ENCODE data around the gene DDX41. TPM values are rescaled to one million over a fixed set of nuclear protein-coding genes. Genes with fewer than 3 reads are reported as not detected.

The DDX41 gene
- total and polyA plus RNA-seq, 7 donors = 47.8 to 78.4 (median 55.1) TPM

DNA sequence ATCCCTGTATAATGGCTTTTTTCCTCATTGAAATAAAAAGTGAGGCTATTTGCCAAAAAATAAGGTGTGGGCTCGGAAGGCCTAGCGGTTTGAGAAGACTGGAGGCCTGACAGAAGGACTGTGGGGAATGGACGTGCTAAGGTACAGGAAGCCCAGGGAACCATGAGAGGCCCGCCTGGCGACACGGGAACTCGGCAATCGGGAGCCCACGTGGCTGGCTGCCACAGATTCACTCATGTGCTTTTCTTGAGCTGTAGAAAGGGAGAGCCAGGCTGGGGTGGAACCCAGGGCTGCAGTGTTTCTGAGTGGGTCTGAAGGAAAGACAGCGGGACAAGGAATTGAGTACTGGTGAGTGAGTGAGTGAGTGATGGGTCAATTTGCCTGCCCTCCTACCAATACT, 11.9 kb upstream of the DDX41 start:
- Histone ChIP-seq H3K36me3 (peaks cover 47 to 98% (median 65%) of the 10 kb centered on the region in 4 donors), H3K4me1 (peaks cover 0 to 16% (median 10%) of the 10 kb centered on the region in 4 donors), H3K27me3 (no peaks in the 10 kb centered on the region), H3K27ac (no peak overlapping the region), H3K4me3 (no peak overlapping the region), H3K9me3 (no peaks in the 10 kb centered on the region)
- intact Hi-C loops (cut with DNase I) = no loop called here
- DNase-seq = peak; percentile 53
- WGBS, 2 donors = 94 to 95% methylated on average over 10 of the region's 10 CpGs
- TF ChIP-seq POLR2A (IDR thresholded peaks at IDR 0.05) (no peak), EP300 (IDR thresholded peaks at IDR 0.05) (no peak), POLR2AphosphoS5 (IDR thresholded peaks at IDR 0.05) (no peak), CTCF (IDR thresholded peaks at IDR 0.05) (no peak)

DNA sequence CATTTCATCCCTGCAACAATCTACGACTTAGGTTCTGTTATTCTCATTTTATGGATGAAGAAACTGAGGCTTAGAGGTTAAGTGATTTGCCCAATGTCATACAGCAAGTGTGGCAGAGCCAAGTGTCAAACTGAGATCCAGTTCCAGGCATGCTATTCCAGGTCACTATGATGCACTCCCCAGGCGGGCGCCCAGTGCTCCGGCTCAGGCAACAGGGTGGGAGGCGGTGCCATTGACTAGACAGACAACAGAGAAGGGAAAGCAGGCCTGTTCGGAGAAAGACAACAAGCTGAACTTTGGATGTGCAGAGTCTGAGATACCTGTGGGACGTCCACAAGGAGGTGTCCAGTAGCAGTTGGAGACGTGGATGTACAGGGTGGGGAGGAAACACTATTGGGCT, 10.8 kb upstream of the DDX41 start:
- WGBS, 2 donors = 94 to 95% methylated on average over 8 of the region's 8 CpGs
- Histone ChIP-seq H3K27me3 (no peaks in the 10 kb centered on the region), H3K9me3 (no peaks in the 10 kb centered on the region), H3K36me3 (peaks cover 50 to 100% (median 70%) of the 10 kb centered on the region in 4 donors), H3K27ac (no peak overlapping the region), H3K4me1 (peaks cover 0 to 16% (median 10%) of the 10 kb centered on the region in 4 donors), H3K4me3 (no peak overlapping the region)
- DNase-seq = peak; percentile 26
- intact Hi-C loops (cut with DNase I) = no loop called here
- no peak for TF ChIP-seq CTCF (IDR thresholded peaks at IDR 0.05)
- no peak for TF ChIP-seq POLR2A (IDR thresholded peaks at IDR 0.05)
- no peak for TF ChIP-seq POLR2AphosphoS5 (IDR thresholded peaks at IDR 0.05)
- TF ChIP-seq EP300 (IDR thresholded peaks at IDR 0.05) = no peak

GRCh38 chr5:177526791-177527190, 10.0 kb upstream of the DDX41 start:
- peak; percentile 13 for DNase-seq
- intact Hi-C loops (cut with DNase I) = no loop called here
- TF ChIP-seq POLR2A (IDR thresholded peaks at IDR 0.05) = no peak
- TF ChIP-seq EP300 (IDR thresholded peaks at IDR 0.05) = no peak
- TF ChIP-seq POLR2AphosphoS5 (IDR thresholded peaks at IDR 0.05) = no peak
- no peak for TF ChIP-seq CTCF (IDR thresholded peaks at IDR 0.05)
- no peak overlapping the region for H3K27ac ChIP-seq
- peaks cover 49 to 99% (median 70%) of the 10 kb centered on the region in 4 donors for H3K36me3 ChIP-seq
- no peaks in the 10 kb centered on the region for H3K27me3 ChIP-seq
- WGBS, 2 donors = 93 to 95% methylated on average over 6 of the region's 6 CpGs
- peaks cover 0 to 16% (median 10%) of the 10 kb centered on the region in 4 donors for H3K4me1 ChIP-seq
- H3K9me3 ChIP-seq = no peaks in the 10 kb centered on the region
- H3K4me3 ChIP-seq = no peak overlapping the region

- intact Hi-C loops (cut with DNase I) = no loop called here
- DNase-seq = peak; percentile 6
- H3K27me3 ChIP-seq = no peaks in the 10 kb centered on the region
- no peaks in the 10 kb centered on the region for H3K9me3 ChIP-seq
- H3K27ac ChIP-seq = no peak overlapping the region
- H3K4me1 ChIP-seq = peaks cover 0 to 11% (median 10%) of the 10 kb centered on the region in 4 donors
- no peak overlapping the region for H3K4me3 ChIP-seq
- H3K36me3 ChIP-seq = peaks cover 49 to 99% (median 69%) of the 10 kb centered on the region in 4 donors
- no peak for TF ChIP-seq EP300 (IDR thresholded peaks at IDR 0.05)
- TF ChIP-seq CTCF (IDR thresholded peaks at IDR 0.05) = no peak
- 90 to 98% methylated on average over 4 of the region's 4 CpGs for WGBS, 2 donors
Measured at GRCh38 chr5:177526191-177526590, 9.4 kb upstream of the DDX41 start.

Measured in sigmoid colon (tissue), 7 donors.